Measurements from ENCODE around the gene PDHX.

DNA sequence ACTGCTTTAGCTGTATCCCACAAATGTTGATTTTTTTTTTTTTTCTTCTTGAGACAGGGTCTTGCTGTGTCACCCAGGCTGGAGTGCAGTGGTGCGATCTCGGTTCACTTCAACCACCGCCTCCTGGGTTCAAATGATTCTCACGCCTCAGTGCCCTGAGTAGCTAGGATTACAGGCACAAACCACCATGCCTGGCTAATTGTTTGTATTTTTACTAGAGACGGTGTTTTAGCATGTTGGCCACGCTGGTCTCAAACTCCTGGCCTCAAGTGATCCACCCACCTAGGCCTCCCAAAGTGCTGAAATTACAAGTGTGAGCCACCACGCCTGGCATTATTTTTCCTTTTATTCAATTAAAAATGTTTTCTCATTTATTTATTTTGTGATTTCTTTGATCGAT lies 55.9 kb downstream of the PDHX start:
- no peak for TF ChIP-seq CTCF (conservative IDR thresholded peaks at IDR 0.05; ENCODE audit: low read depth, low read length)
- no peak for TF ChIP-seq EZH2 (IDR thresholded peaks at IDR 0.05; ENCODE audit: borderline replicate concordance, low read depth, low read length, poor library complexity, severe bottlenecking)
